Measurements from ENCODE around the gene CORO2B. TPM values are rescaled to one million over a fixed set of nuclear protein-coding genes. Genes with fewer than 3 reads are reported as not detected.

Gene CORO2B
- total and polyA plus RNA-seq, 2 experiments from 2014 or later, result 1.6 to 4.6 TPM

- TF ChIP-seq EZH2phosphoT487 (IDR thresholded peaks at IDR 0.05; ENCODE audit: unreplicated experiment), result no peak
- no peak for TF ChIP-seq ETS1 (IDR thresholded peaks at IDR 0.05)
Observed at GRCh38 chr15:68595260-68595564, 16.4 kb downstream of the CORO2B start (continued).

GRCh38 chr15:68595761-68596160 is 17.0 kb downstream of the CORO2B start:
- peaks cover 22% of the 10 kb centered on the region for H3K4me1 ChIP-seq (ENCODE audit: insufficient read depth)
- no peaks in the 10 kb centered on the region for H3K36me3 Mint-ChIP-seq (ENCODE audit: low read depth)
- H3K27ac Mint-ChIP-seq, result no peak overlapping the region
- no peak overlapping the region; the same call in 2 of the 3 replicates for H3K4me3 Mint-ChIP-seq
- H2AFZ ChIP-seq, result no peak overlapping the region
- no peak overlapping the region for H3K4me2 ChIP-seq
- DNase-seq (ENCODE audit: low spot score), result no peak
- no peak overlapping the region for H3K27ac ChIP-seq (ENCODE audit: low read depth)
- H4K20me1 ChIP-seq (replicated peaks; ENCODE audit: insufficient read depth), result no peaks in the 10 kb centered on the region
- no peaks in the 10 kb centered on the region for H3K27me3 ChIP-seq (ENCODE audit: insufficient read depth)
- no peaks in the 10 kb centered on the region for H3F3A ChIP-seq (replicated peaks; ENCODE audit: low read depth)
- H3K4me3 ChIP-seq, result no peak overlapping the region
- no peaks in the 10 kb centered on the region for H3K36me3 ChIP-seq (ENCODE audit: insufficient read depth)
- H3K79me2 ChIP-seq (replicated peaks; ENCODE audit: insufficient read depth), result no peaks in the 10 kb centered on the region
- no peaks in the 10 kb centered on the region for H3K9me2 ChIP-seq (ENCODE audit: insufficient read depth)
- H3K27me3 Mint-ChIP-seq (ENCODE audit: insufficient read depth, low read depth, poor library complexity), result peaks cover 19% of the 10 kb centered on the region
- no peak for ATAC-seq
- H3K9me3 Mint-ChIP-seq, result no peaks in the 10 kb centered on the region
- H3K4me1 Mint-ChIP-seq, result peaks cover 43% of the 10 kb centered on the region
- TF ChIP-seq POLR2AphosphoS5 (IDR thresholded peaks at IDR 0.05; ENCODE audit: low read depth), result no peak
- no peak for TF ChIP-seq EZH2phosphoT487 (IDR thresholded peaks at IDR 0.05; ENCODE audit: unreplicated experiment)
- no peak for TF ChIP-seq NANOG (IDR thresholded peaks at IDR 0.05; ENCODE audit: borderline replicate concordance)
- no peak for TF ChIP-seq REST (IDR thresholded peaks at IDR 0.05; ENCODE audit: unreplicated experiment)
- TF ChIP-seq CREB1 (CRISPR knock-in tag; IDR thresholded peaks at IDR 0.05; ENCODE audit: low read depth), result no peak
- no peak for TF ChIP-seq JUNB (IDR thresholded peaks at IDR 0.05; ENCODE audit: unreplicated experiment)
- no peak for TF ChIP-seq EZH2 (IDR thresholded peaks at IDR 0.05; ENCODE audit: low read depth, unreplicated experiment)
- no peak for TF ChIP-seq ZNF462 (CRISPR knock-in tag; IDR thresholded peaks at IDR 0.05)
- no peak for TF ChIP-seq STAT1 (IDR thresholded peaks at IDR 0.05; ENCODE audit: unreplicated experiment)
- TF ChIP-seq ZNF114 (CRISPR knock-in tag; IDR thresholded peaks at IDR 0.05), result no peak
- no peak for TF ChIP-seq CTCF (conservative IDR thresholded peaks at IDR 0.05; ENCODE audit: low read depth in 2 of 2)
- TF ChIP-seq ZNF331 (CRISPR knock-in tag; IDR thresholded peaks at IDR 0.05; ENCODE audit: low read depth), result no peak

All from GM23338 (cell line).